ENCODE data around the gene P2RX6. TPM values are rescaled to one million over a fixed set of nuclear protein-coding genes. Genes with fewer than 3 reads are reported as not detected.
"Not testable (repeated sequence)": the region's sequence is repeated elsewhere in the genome, so short reads cannot be mapped to it uniquely, and the experiment has no call there.

P2RX6 gene
- total RNA-seq, 1 donor from 2014 or later: 4.5 TPM

DNA sequence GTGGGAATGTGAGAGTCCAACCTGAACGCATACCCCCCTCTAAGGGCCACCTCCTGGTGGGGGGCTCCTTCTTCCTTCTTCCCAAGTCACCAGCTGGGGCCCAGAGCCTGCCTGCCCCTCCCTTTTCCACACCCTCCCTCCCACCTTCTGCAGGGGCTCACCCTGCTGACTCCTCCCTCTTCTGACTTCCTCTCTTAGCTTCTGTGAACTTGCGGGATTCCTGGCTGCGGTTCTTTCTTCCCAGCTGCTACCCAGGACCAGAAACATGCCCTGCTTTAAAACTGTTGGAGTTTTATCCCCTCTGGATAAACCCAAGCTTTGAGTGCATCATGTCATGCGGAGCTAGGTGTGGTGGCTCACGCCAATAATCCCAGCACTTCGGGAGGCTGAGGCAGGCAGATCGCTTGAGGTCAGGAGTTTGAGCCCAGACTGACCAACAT is 40.9 kb downstream of the P2RX6 start:
- DNase-seq (ENCODE audit: low read depth, low spot score): no peak
- Mint-ChIP-seq H3K4me3 (no peak overlapping the region), H3K36me3 (ENCODE audit: low read depth) (no peaks in the 10 kb centered on the region)

DNA sequence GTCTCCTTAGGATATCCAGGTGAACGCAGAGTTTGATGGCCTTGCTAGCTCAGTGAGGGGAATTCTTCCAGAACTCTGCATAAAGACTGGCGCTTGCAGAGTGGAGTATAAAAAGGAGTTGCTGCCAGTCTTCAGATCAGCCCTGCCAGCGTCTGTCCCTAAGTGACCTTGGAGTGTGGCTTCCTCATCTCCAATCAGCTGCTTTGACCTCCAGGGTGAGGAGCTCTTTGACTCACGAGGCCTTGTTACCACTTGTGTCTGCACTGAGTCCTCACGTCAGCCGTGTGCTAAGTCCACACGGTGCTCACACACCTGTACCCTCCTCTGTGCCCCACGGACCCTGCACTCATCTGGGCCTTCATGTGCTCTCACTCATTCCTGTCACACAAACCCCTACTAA is 45.4 kb downstream of the P2RX6 start:
- H3K36me3 Mint-ChIP-seq (ENCODE audit: low read depth); H3K4me3 Mint-ChIP-seq: not testable (repeated sequence)

More for the DNA sequence above, 40.9 kb downstream of the P2RX6 start:
- peaks cover 2% of the 10 kb centered on the region for H3K27me3 Mint-ChIP-seq (ENCODE audit: low read depth)
- H3K4me1 Mint-ChIP-seq: peaks cover 30% of the 10 kb centered on the region
- no peak overlapping the region for H3K27ac Mint-ChIP-seq (ENCODE audit: unreplicated experiment)
- no peaks in the 10 kb centered on the region for H3K9me3 Mint-ChIP-seq
- TF ChIP-seq, protein P1, sequence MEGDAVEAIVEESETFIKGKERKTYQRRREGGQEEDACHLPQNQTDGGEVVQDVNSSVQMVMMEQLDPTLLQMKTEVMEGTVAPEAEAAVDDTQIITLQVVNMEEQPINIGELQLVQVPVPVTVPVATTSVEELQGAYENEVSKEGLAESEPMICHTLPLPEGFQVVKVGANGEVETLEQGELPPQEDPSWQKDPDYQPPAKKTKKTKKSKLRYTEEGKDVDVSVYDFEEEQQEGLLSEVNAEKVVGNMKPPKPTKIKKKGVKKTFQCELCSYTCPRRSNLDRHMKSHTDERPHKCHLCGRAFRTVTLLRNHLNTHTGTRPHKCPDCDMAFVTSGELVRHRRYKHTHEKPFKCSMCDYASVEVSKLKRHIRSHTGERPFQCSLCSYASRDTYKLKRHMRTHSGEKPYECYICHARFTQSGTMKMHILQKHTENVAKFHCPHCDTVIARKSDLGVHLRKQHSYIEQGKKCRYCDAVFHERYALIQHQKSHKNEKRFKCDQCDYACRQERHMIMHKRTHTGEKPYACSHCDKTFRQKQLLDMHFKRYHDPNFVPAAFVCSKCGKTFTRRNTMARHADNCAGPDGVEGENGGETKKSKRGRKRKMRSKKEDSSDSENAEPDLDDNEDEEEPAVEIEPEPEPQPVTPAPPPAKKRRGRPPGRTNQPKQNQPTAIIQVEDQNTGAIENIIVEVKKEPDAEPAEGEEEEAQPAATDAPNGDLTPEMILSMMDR (conservative IDR thresholded peaks at IDR 0.05): no peak

DNA sequence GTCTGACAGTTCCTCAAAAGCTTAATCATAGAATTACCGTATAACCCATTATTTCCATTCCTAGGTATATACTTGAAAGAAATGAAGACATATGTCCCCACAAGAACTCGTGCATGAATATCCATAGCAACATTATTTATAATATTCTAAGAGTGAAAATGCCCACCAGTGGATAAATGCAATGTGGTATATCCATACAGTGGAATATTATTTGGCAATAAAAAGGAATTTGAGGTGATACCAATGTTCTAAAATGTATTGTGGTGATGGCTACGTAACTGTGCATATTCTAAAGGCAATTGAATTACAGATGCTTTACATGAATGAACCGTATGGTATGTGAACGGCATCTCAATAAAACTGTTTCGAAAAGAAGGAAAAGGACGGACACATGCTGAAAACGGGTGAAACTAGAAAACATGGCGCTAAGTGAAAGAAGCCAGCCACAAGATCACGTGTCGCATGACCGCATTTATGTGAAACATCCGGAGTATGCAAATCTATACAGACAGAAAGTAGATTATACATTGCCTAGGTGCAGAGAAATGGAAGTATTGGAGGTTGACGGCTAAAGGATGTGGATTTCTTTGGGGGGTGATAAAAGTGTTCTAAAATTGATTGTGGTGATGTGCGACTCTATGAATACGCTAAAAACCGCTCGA is 46.8 kb downstream of the P2RX6 start:
- H3K27ac Mint-ChIP-seq (ENCODE audit: unreplicated experiment): not testable (repeated sequence)

More for the DNA sequence above, 45.4 kb downstream of the P2RX6 start:
- not testable (repeated sequence) for H3K27ac Mint-ChIP-seq (ENCODE audit: unreplicated experiment); DNase-seq (ENCODE audit: low read depth, low spot score); H3K27me3 Mint-ChIP-seq (ENCODE audit: low read depth); H3K9me3 Mint-ChIP-seq
- H3K4me1 Mint-ChIP-seq: peaks cover 11% of the 10 kb centered on the region

DNA sequence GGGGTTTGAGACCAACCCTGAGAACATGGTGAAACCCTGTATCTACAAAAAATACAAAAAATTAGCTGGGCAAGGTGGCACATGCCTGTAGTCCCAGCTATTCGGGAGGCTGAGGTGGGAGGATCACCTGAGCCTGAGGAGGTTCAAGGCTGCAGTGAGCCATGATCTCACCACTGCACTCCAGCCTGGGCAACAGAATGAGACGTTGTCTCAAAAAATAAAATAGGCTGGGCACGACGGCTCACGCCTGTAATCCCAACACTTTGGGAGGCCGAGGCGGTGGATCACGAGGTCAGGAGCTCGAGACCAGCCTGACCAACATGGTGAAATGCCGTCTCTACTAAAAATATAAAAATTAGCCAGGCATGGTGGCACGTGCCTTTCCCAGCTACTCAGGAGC is 49.5 kb downstream of the P2RX6 start:
- not testable (repeated sequence) for H3K4me3 Mint-ChIP-seq; H3K27ac Mint-ChIP-seq (ENCODE audit: unreplicated experiment); H3K9me3 Mint-ChIP-seq; H3K4me1 Mint-ChIP-seq; H3K27me3 Mint-ChIP-seq (ENCODE audit: low read depth); H3K36me3 Mint-ChIP-seq (ENCODE audit: low read depth); DNase-seq (ENCODE audit: low read depth, low spot score)

More for the DNA sequence above, 46.8 kb downstream of the P2RX6 start:
- not testable (repeated sequence) for DNase-seq (ENCODE audit: low read depth, low spot score); H3K9me3 Mint-ChIP-seq; H3K4me1 Mint-ChIP-seq; H3K27me3 Mint-ChIP-seq (ENCODE audit: low read depth); H3K36me3 Mint-ChIP-seq (ENCODE audit: low read depth); H3K4me3 Mint-ChIP-seq

DNA sequence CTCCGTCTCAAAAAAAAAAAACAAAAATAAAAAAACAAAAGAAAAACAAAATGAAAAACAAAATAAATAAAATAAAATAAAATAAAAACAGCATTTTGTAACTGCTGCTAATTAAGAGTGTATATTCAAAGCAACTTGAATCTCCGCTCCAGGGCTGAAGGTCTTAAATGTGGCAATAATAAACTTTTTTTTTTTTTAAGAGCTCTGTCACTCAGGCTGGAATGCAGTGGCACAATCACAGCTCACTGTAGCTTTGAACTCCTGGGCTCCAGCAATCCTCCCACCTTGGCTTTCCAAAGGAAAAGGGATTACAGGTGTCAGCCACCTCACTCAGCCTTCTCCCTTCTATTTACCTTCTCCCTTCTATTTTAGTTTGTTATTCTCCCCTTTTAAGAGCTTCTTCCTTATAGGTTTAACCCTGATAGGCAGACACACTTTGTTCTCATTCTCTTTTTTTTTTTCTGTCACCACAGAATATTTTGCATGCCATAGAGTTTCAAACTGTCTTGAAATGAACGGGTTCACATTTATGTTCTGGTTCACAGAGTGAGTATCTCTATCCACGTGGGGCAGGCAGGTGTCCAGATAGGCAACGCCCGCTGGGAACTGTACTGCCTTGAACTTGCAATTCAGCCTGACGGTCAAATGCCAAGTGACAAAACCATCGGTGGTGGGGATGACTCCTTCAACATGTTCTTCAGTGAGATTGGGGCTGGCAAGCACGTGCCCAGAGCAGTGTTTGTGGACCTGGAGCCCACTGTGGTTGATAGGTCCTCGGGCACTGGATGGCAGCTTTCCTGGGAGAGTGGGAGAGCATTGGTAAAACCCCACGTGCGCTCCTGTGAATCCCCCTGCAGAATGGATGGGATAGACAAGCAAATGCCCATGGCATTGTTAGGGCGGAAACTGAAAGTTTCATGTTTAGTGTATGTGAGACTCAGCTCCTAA is 50.2 kb downstream of the P2RX6 start:
- Mint-ChIP-seq H3K27ac (ENCODE audit: unreplicated experiment) (no peak overlapping the region), H3K9me3 (peaks cover 5% of the 10 kb centered on the region), H3K27me3 (ENCODE audit: low read depth) (no peaks in the 10 kb centered on the region), H3K4me1 (no peaks in the 10 kb centered on the region), H3K4me3 (no peak overlapping the region), H3K36me3 (ENCODE audit: low read depth) (peaks cover 3% of the 10 kb centered on the region)
- no peak for DNase-seq (ENCODE audit: low read depth, low spot score)
- TF ChIP-seq, protein P1 (conservative IDR thresholded peaks at IDR 0.05): no peak

DNA sequence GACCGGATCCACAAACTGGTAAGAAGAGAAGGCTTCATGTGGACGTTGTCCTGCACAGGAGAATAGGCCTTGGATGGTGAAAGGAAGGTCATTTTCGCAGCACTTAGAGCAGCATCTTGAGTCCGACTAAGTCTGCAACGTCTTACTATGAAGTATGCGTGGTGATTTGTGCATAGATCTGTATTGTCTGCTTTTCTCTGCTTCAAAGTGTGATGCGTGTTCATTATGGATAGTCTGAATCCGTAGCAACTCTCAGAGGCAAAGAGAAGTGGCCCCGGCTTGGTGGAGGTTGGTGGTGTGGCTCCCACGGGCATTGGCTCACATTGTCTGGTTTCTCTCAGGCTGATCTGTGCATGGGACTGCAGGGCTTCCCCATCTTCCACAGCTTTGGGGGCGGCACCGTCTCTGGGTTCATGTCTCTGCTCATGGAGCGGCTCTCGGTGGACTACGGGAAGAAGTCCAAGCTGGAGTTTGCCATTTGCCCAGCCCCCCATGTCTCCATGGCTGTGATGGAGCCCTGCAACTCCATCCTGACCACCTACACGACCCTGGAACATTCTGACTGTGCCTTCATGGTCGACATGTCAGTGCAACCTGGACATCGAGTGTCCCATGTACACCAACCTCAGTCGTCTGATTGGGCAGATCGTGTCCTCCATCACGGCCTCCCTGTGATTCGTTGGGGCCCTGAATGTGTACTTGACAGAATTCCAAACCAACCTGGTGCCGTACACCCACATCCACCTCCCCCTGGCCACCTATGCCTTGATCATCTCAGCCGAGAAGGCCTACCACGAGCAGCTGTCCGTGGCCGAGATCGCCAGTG is 52.3 kb downstream of the P2RX6 start:
- TF ChIP-seq, protein P1 (conservative IDR thresholded peaks at IDR 0.05): no peak
- Mint-ChIP-seq H3K36me3 (ENCODE audit: low read depth) (no peaks in the 10 kb centered on the region), H3K27ac (ENCODE audit: unreplicated experiment) (no peak overlapping the region), H3K9me3 (peaks cover 1% of the 10 kb centered on the region), H3K27me3 (ENCODE audit: low read depth) (no peaks in the 10 kb centered on the region), H3K4me3 (no peak overlapping the region), H3K4me1 (no peaks in the 10 kb centered on the region)
- no peak for DNase-seq (ENCODE audit: low read depth, low spot score)

Data from neural crest cell (in vitro differentiated cells).